Thoracic aorta (tissue), 2 donors: ENCODE results near the gene WDPCP. TPM values are rescaled to one million over a fixed set of nuclear protein-coding genes. Genes with fewer than 3 reads are reported as not detected.
"Not testable (repeated sequence)": the region's sequence is repeated elsewhere in the genome, so short reads cannot be mapped to it uniquely, and the experiment has no call there.

Source experiments
- ATAC-seq: fragments of 150-250 bp; one replicate; pipeline ENCODE4 v1.8.0; 2017; ENCODE audit warnings: low read depth; ENCODE audit not compliant: insufficient number of reproducible peaks, low FRiP score
- DNase-seq: peaks from one replicate; pipeline ENCODE4 v3.0.0-alpha.2; 2020; ENCODE audit warnings: low spot score
- H3K27ac ChIP-seq, 2 donors: fragments of 200-600 bp; sonication (generic); 1 replicate in 1 of 2; 2 replicates in 1 of 2; pipeline ENCODE4 v1.5.1; 2016; ENCODE audit warnings: mild to moderate bottlenecking in 2 of 2, moderate library complexity in 2 of 2
- H3K27me3 ChIP-seq: fragments of 200-600 bp; sonication (generic); replicated peaks from 2 replicates; pipeline ENCODE4 v1.6.0; 2016; ENCODE audit warnings: mild to moderate bottlenecking; ENCODE audit not compliant: insufficient read depth
- H3K36me3 ChIP-seq: fragments of 200-600 bp; sonication (generic); one replicate; pipeline ENCODE4 v1.5.1; 2016
- H3K4me1 ChIP-seq, 2 donors: fragments of 200-600 bp; sonication (generic); 1 replicate in 1 of 2; 2 replicates in 1 of 2; pipeline versions ENCODE4 v1.5.1 to v1.6.0; 2016; ENCODE audit warnings: low read depth in 2 of 2, mild to moderate bottlenecking in 1 of 2; ENCODE audit not compliant: control insufficient read depth in 1 of 2
- H3K4me3 ChIP-seq: fragments of 200-600 bp; sonication (generic); 2 replicates; pipeline ENCODE4 v1.5.1; 2016; ENCODE audit warnings: mild to moderate bottlenecking
- H3K9me3 ChIP-seq: fragments of 200-600 bp; sonication (generic); 2 replicates; pipeline ENCODE4 v1.5.1; 2016
- CTCF ChIP-seq: fragments of 200-600 bp; sonication (generic); IDR thresholded peaks from one replicate; pipeline ENCODE4 v1.5.1; 2019; ENCODE audit warnings: antibody characterized with exemption
- total RNA-seq, 2 donors: library from RNA; depleted of rRNA; stranded (reverse); fragments of >200 nt; gene quantifications; one replicate each; pipeline versions ENCODE4 v1.1.0 to v1.2.3, GENCODE V29; 2016

WDPCP gene
- 10 to 100 TPM; 13.7 to 16.2 TPM for total RNA-seq

GRCh38 chr2:63588385-63589147, at the start of gene WDPCP, which contains the start of gene MDH1:
TSS of gene WDPCP (minus strand) at chr2:63588477. CDS start at chr2:63588271, 206 bp downstream.
TSS of gene MDH1 (plus strand) at chr2:63588963. CDS start at chr2:63589044, 81 bp downstream.
- no peaks in the 10 kb centered on the region for H3K27me3 ChIP-seq
- no peak for TF ChIP-seq CTCF
- ATAC-seq (peak; percentile 97), DNase-seq (peak; percentile 79)
- no peaks in the 10 kb centered on the region for H3K9me3 ChIP-seq
- peaks cover 23 to 35% of the 10 kb centered on the region in 2 donors for H3K4me1 ChIP-seq
- peak within 1 kb of the TSS; percentile 85 to 92 for H3K27ac ChIP-seq
- peak within 1 kb of the TSS; percentile 90 for H3K4me3 ChIP-seq
- H3K36me3 ChIP-seq, result no peaks in the 10 kb centered on the region

- no peak overlapping the region for H3K27ac ChIP-seq
- no peak for TF ChIP-seq CTCF
- DNase-seq (no peak), ATAC-seq (no peak)
- no peaks in the 10 kb centered on the region for H3K4me1 ChIP-seq
- H3K9me3 ChIP-seq, result peaks cover 28% of the 10 kb centered on the region
- no peak overlapping the region for H3K4me3 ChIP-seq
- H3K36me3 ChIP-seq, result no peaks in the 10 kb centered on the region
- no peaks in the 10 kb centered on the region for H3K27me3 ChIP-seq
Measured at GRCh38 chr2:63632382-63632781, 44.1 kb upstream of the WDPCP start.

GRCh38 chr2:63631501-63631900, 43.2 kb upstream of the WDPCP start:
- ATAC-seq (no peak), DNase-seq (no peak)
- Histone ChIP-seq H3K27me3 (no peaks in the 10 kb centered on the region), H3K4me1 (no peaks in the 10 kb centered on the region), H3K27ac (no peak overlapping the region), H3K36me3 (no peaks in the 10 kb centered on the region), H3K4me3 (no peak overlapping the region), H3K9me3 (peaks cover 28% of the 10 kb centered on the region)
- TF ChIP-seq CTCF, result no peak

GRCh38 chr2:63628403-63628942, 40.2 kb upstream of the WDPCP start:
- Histone ChIP-seq H3K27me3 (no peaks in the 10 kb centered on the region), H3K27ac (no peak overlapping the region), H3K4me1 (no peaks in the 10 kb centered on the region), H3K36me3 (no peaks in the 10 kb centered on the region), H3K9me3 (peaks cover 15% of the 10 kb centered on the region), H3K4me3 (no peak overlapping the region)
- DNase-seq (no peak), ATAC-seq (no peak)
- TF ChIP-seq CTCF, result no peak

GRCh38 chr2:63627866-63628265, 39.6 kb upstream of the WDPCP start:
- H3K4me3 ChIP-seq, result no peak overlapping the region
- no peaks in the 10 kb centered on the region for H3K4me1 ChIP-seq
- H3K36me3 ChIP-seq, result no peaks in the 10 kb centered on the region
- DNase-seq (no peak), ATAC-seq (no peak)
- peaks cover 14% of the 10 kb centered on the region for H3K9me3 ChIP-seq
- TF ChIP-seq CTCF, result no peak
- no peak overlapping the region for H3K27ac ChIP-seq
- H3K27me3 ChIP-seq, result no peaks in the 10 kb centered on the region

- not testable (repeated sequence) for ATAC-seq, H3K4me1 ChIP-seq, H3K9me3 ChIP-seq, DNase-seq, H3K27ac ChIP-seq, H3K27me3 ChIP-seq, H3K36me3 ChIP-seq, H3K4me3 ChIP-seq
Measured at GRCh38 chr2:63623763-63624162, 35.5 kb upstream of the WDPCP start.
